HG02642 (cell line): Measurements from ENCODE around the gene UBB.
"Not testable (repeated sequence)": the region's sequence is repeated elsewhere in the genome, so short reads cannot be mapped to it uniquely, and the experiment has no call there.

Experiments used
- ATAC-seq: cut with Tn5 transposase; IDR thresholded peaks from one replicate; pipeline ENCODE4 v1.9.1; 2021; ENCODE audit warnings: mild to moderate bottlenecking; ENCODE audit not compliant: unreplicated experiment, poor library complexity

Gene UBB

GRCh38 chr17:16374146-16374938 is 6.5 kb upstream of the UBB start:
- no peak for ATAC-seq

GRCh38 chr17:16377941-16378341 is 3.0 kb upstream of the UBB start:
- no peak for ATAC-seq

GRCh38 chr17:16378636-16379282 is 2.1 kb upstream of the UBB start:
- no peak for ATAC-seq

- no peak for ATAC-seq
Observed at GRCh38 chr17:16379654-16380053, 1.2 kb upstream of the UBB start.

GRCh38 chr17:16381496-16381820 is 567 bp downstream of the UBB start:
- ATAC-seq, result peak; percentile 12

- ATAC-seq, result no peak
Observed at GRCh38 chr17:16383216-16383615, 2.3 kb downstream of the UBB start.

GRCh38 chr17:16383772-16384287 is 2.9 kb downstream of the UBB start:
- ATAC-seq, result no peak

GRCh38 chr17:16384557-16384956 is 3.7 kb downstream of the UBB start:
- ATAC-seq, result no peak

- ATAC-seq, result not testable (repeated sequence)
Observed at GRCh38 chr17:16386126-16386507, 5.2 kb downstream of the UBB start.

GRCh38 chr17:16391451-16391850 is 10.6 kb downstream of the UBB start:
- no peak for ATAC-seq

GRCh38 chr17:16392491-16392890 is 11.6 kb downstream of the UBB start:
- not testable (repeated sequence) for ATAC-seq

GRCh38 chr17:16395887-16396286 is 15.0 kb downstream of the UBB start:
- ATAC-seq, result not testable (repeated sequence)

- ATAC-seq, result not testable (repeated sequence)
Observed at GRCh38 chr17:16396693-16397092, 15.8 kb downstream of the UBB start.

- peak; percentile 84 for ATAC-seq
Observed at GRCh38 chr17:16398270-16399267, 17.7 kb downstream of the UBB start.

GRCh38 chr17:16403847-16404246 is 23.0 kb downstream of the UBB start:
- not testable (repeated sequence) for ATAC-seq

GRCh38 chr17:16406742-16407674 is 26.1 kb downstream of the UBB start:
- no peak for ATAC-seq

- peak; percentile 88 for ATAC-seq
Observed at GRCh38 chr17:16407911-16408588, 27.2 kb downstream of the UBB start.

GRCh38 chr17:16415031-16415924 is 34.4 kb downstream of the UBB start, which contains the start of gene TRPV2:
TSS of gene TRPV2 (plus strand) at chr17:16415571. CDS start at chr17:16417669, 2,098 bp downstream.
- peak; percentile 50 for ATAC-seq
